ENCODE measurements around the gene RFC1.

- TF ChIP-seq POLR2A (IDR thresholded peaks at IDR 0.05): no peak
- no peak for TF ChIP-seq CTCF (IDR thresholded peaks at IDR 0.05)
Observed at GRCh38 chr4:39305912-39306677, 60.1 kb downstream of the RFC1 start.
